CD4-positive, CD25-positive, alpha-beta regulatory T cell (primary cell): ENCODE data around the gene TUBB2B. TPM values are rescaled to one million over a fixed set of nuclear protein-coding genes. Genes with fewer than 3 reads are reported as not detected.
"Not testable (repeated sequence)": the region's sequence is repeated elsewhere in the genome, so short reads cannot be mapped to it uniquely, and the experiment has no call there.

Source experiments
- ATAC-seq, 2 donors: fragments of 150-1000 bp; cut with Tn5 transposase; one replicate each; pipeline ENCODE4 v1.10.0; 2021; ENCODE audit warnings: low read depth in 2 of 2, moderate number of reproducible peaks in 2 of 2, moderate library complexity in 1 of 2
- DNase-seq, 3 donors: peaks; one replicate each; pipeline versions ENCODE4 v3.0.0 to v3.0.0-alpha.2; 2012 to 2022; ENCODE audit warnings: mixed read lengths in 1 of 3
- H3K27ac ChIP-seq: one replicate; pipeline ENCODE4 v1.7.0; 2013; ENCODE audit warnings: mild to moderate bottlenecking, low read length; ENCODE audit not compliant: insufficient read depth, poor library complexity, severe bottlenecking
- H3K27me3 ChIP-seq: one replicate; pipeline ENCODE4 v1.7.0; 2013; ENCODE audit warnings: low read length; ENCODE audit not compliant: control insufficient read depth, insufficient read depth
- H3K36me3 ChIP-seq: one replicate; pipeline ENCODE4 v1.7.0; 2013; ENCODE audit warnings: mild to moderate bottlenecking, low read length, moderate library complexity; ENCODE audit not compliant: control insufficient read depth, insufficient read depth
- H3K4me1 ChIP-seq: 2 replicates; pipeline ENCODE4 v1.7.0; 2013; ENCODE audit warnings: mild to moderate bottlenecking, low read length; ENCODE audit not compliant: insufficient read depth, control insufficient read depth, poor library complexity, severe bottlenecking
- H3K4me3 ChIP-seq: one replicate; pipeline ENCODE4 v1.7.0; 2013; ENCODE audit warnings: low read depth, mild to moderate bottlenecking, low read length, moderate library complexity
- H3K9me3 ChIP-seq, 2 experiments: 1 replicate in 1 of 2; 2 replicates in 1 of 2; pipeline ENCODE4 v1.7.0; 2013; ENCODE audit warnings: low read length in 2 of 2, mild to moderate bottlenecking in 1 of 2, moderate library complexity in 1 of 2; ENCODE audit not compliant: control insufficient read depth in 2 of 2
- H3K27ac Mint-ChIP-seq, 3 donors: one replicate each; pipeline ENCODE4 v1.8.0; 2020 to 2022; ENCODE audit warnings: mild to moderate bottlenecking in 3 of 3, mixed read lengths in 3 of 3, moderate library complexity in 2 of 3
- H3K27me3 Mint-ChIP-seq: one replicate; pipeline ENCODE4 v1.8.0; 2022; ENCODE audit warnings: mild to moderate bottlenecking, mixed read lengths
- H3K36me3 Mint-ChIP-seq: one replicate; pipeline ENCODE4 v1.8.0; 2020; ENCODE audit warnings: mixed read lengths
- H3K4me1 Mint-ChIP-seq, 4 donors: one replicate each; pipeline ENCODE4 v1.8.0; 2020 to 2022; ENCODE audit warnings: mixed read lengths in 4 of 4, mild to moderate bottlenecking in 1 of 4
- H3K4me3 Mint-ChIP-seq, 4 donors: one replicate each; pipeline ENCODE4 v1.8.0; 2020 to 2022; ENCODE audit warnings: mild to moderate bottlenecking in 4 of 4, mixed read lengths in 4 of 4, moderate library complexity in 3 of 4
- H3K9me3 Mint-ChIP-seq, 7 donors: one replicate each; pipeline ENCODE4 v1.8.0; 2020 to 2022; ENCODE audit warnings: mixed read lengths in 7 of 7, mild to moderate bottlenecking in 3 of 7, moderate library complexity in 2 of 7
- polyA plus RNA-seq, 4 donors: library from polyadenylated mRNA; unstranded; fragments of 300-500 nt; fragmentation: Illumina TruSeq; gene quantifications; one replicate each; pipeline ENCODE4 v1.2.3, GENCODE V29; 2021
- total RNA-seq: library from RNA; stranded (reverse); gene quantifications from one replicate; pipeline ENCODE4 v1.2.3, GENCODE V29; 2022

The TUBB2B gene
- total and polyA plus RNA-seq, 5 donors from 2014 or later: 0.09 to 0.91 (median 0.10) TPM; not detected in 1

DNA sequence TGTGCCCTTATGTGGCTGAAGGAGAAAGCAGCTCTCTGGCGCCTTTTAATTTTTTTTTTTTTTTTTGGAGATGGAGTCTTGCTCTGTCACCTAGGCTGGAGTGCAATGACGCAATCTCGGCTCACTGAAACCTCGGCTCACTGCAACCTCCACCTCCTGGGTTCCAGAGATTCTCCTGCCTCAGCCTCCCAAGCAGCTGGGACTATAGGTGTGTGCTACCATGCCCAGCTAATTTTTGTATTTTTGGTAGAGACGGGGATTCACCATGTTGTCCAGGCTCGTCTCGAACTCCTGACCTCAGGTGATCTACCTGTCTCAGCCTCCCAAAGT lies 17.3 kb upstream of the TUBB2B start:
- not testable (repeated sequence) for H3K4me1 Mint-ChIP-seq, H3K9me3 Mint-ChIP-seq, H3K9me3 ChIP-seq, ATAC-seq, H3K4me3 Mint-ChIP-seq, H3K27me3 ChIP-seq, H3K36me3 Mint-ChIP-seq, H3K4me1 ChIP-seq, H3K27ac ChIP-seq, H3K36me3 ChIP-seq, DNase-seq, H3K27ac Mint-ChIP-seq, H3K4me3 ChIP-seq
- H3K27me3 Mint-ChIP-seq: peaks cover 45% of the 10 kb centered on the region

GRCh38 chr6:3244003-3244831 lies 16.8 kb upstream of the TUBB2B start:
- Histone ChIP-seq H3K27ac (no peak overlapping the region), H3K4me3 (no peak overlapping the region), H3K36me3 (no peaks in the 10 kb centered on the region), H3K27me3 (peaks cover 6% of the 10 kb centered on the region), H3K4me1 (no peaks in the 10 kb centered on the region), H3K9me3 (no peaks in the 10 kb centered on the region)
- Mint-ChIP-seq H3K36me3 (no peaks in the 10 kb centered on the region), H3K27ac (no peak overlapping the region), H3K9me3 (peaks cover 0 to 1% (median 0%) of the 10 kb centered on the region in 7 donors), H3K27me3 (peaks cover 41% of the 10 kb centered on the region), H3K4me3 (no peak overlapping the region), H3K4me1 (no peaks in the 10 kb centered on the region)
- ATAC-seq (no peak), DNase-seq (no peak)

GRCh38 chr6:3242768-3243167 lies 15.3 kb upstream of the TUBB2B start:
- Mint-ChIP-seq H3K4me1 (no peaks in the 10 kb centered on the region), H3K27me3 (peaks cover 45% of the 10 kb centered on the region), H3K27ac (no peak overlapping the region), H3K4me3 (no peak overlapping the region), H3K36me3 (no peaks in the 10 kb centered on the region), H3K9me3 (peaks cover 0 to 1% (median 0%) of the 10 kb centered on the region in 7 donors)
- Histone ChIP-seq H3K27ac (no peak overlapping the region), H3K9me3 (no peaks in the 10 kb centered on the region), H3K36me3 (no peaks in the 10 kb centered on the region), H3K4me3 (no peak overlapping the region), H3K4me1 (no peaks in the 10 kb centered on the region), H3K27me3 (peaks cover 4% of the 10 kb centered on the region)
- ATAC-seq (no peak), DNase-seq (no peak)

GRCh38 chr6:3241745-3242144 lies 14.3 kb upstream of the TUBB2B start:
- DNase-seq, ATAC-seq: not testable (repeated sequence)
- peaks cover 46% of the 10 kb centered on the region for H3K27me3 Mint-ChIP-seq

GRCh38 chr6:3240595-3240994 lies 13.1 kb upstream of the TUBB2B start:
- Histone ChIP-seq H3K27me3 (peaks cover 12% of the 10 kb centered on the region), H3K36me3 (no peaks in the 10 kb centered on the region), H3K4me3 (no peak overlapping the region), H3K9me3 (no peaks in the 10 kb centered on the region), H3K27ac (no peak overlapping the region), H3K4me1 (no peaks in the 10 kb centered on the region)
- no peak overlapping the region for H3K27ac Mint-ChIP-seq
- ATAC-seq (no peak), DNase-seq (no peak)
- no peaks in the 10 kb centered on the region for H3K36me3 Mint-ChIP-seq
- H3K4me1 Mint-ChIP-seq: no peaks in the 10 kb centered on the region
- peaks cover 56% of the 10 kb centered on the region for H3K27me3 Mint-ChIP-seq
- H3K9me3 Mint-ChIP-seq: peaks cover 0 to 1% (median 0%) of the 10 kb centered on the region in 7 donors
- H3K4me3 Mint-ChIP-seq: no peak overlapping the region

More at GRCh38 chr6:3241745-3242144, 14.3 kb upstream of the TUBB2B start:
- H3K9me3 Mint-ChIP-seq, H3K36me3 ChIP-seq, H3K27me3 ChIP-seq, H3K36me3 Mint-ChIP-seq, H3K4me3 Mint-ChIP-seq, H3K4me3 ChIP-seq, H3K4me1 ChIP-seq, H3K9me3 ChIP-seq, H3K27ac Mint-ChIP-seq, H3K27ac ChIP-seq, H3K4me1 Mint-ChIP-seq: not testable (repeated sequence)

- Histone ChIP-seq H3K4me3 (no peak overlapping the region), H3K27me3 (peaks cover 19% of the 10 kb centered on the region), H3K4me1 (no peaks in the 10 kb centered on the region), H3K27ac (no peak overlapping the region), H3K36me3 (no peaks in the 10 kb centered on the region), H3K9me3 (no peaks in the 10 kb centered on the region)
- peaks cover 64% of the 10 kb centered on the region for H3K27me3 Mint-ChIP-seq
- ATAC-seq (no peak), DNase-seq (no peak)
- H3K27ac Mint-ChIP-seq: no peak overlapping the region
- peaks cover 0 to 1% (median 0%) of the 10 kb centered on the region in 7 donors for H3K9me3 Mint-ChIP-seq
- no peaks in the 10 kb centered on the region for H3K36me3 Mint-ChIP-seq
- no peaks in the 10 kb centered on the region for H3K4me1 Mint-ChIP-seq
- H3K4me3 Mint-ChIP-seq: no peak overlapping the region
Observed at GRCh38 chr6:3239110-3239830, 11.8 kb upstream of the TUBB2B start.

GRCh38 chr6:3237761-3238662 lies 10.6 kb upstream of the TUBB2B start:
- Mint-ChIP-seq H3K27ac (no peak overlapping the region), H3K9me3 (peaks cover 0 to 3% (median 0%) of the 10 kb centered on the region in 7 donors), H3K4me1 (no peaks in the 10 kb centered on the region), H3K4me3 (no peak overlapping the region), H3K36me3 (no peaks in the 10 kb centered on the region), H3K27me3 (peaks cover 71% of the 10 kb centered on the region)
- ATAC-seq (no peak), DNase-seq (no peak)
- no peak overlapping the region for H3K27ac ChIP-seq
- no peaks in the 10 kb centered on the region for H3K4me1 ChIP-seq
- H3K36me3 ChIP-seq: no peaks in the 10 kb centered on the region
- H3K9me3 ChIP-seq: no peaks in the 10 kb centered on the region
- H3K27me3 ChIP-seq: peaks cover 28% of the 10 kb centered on the region
- no peak overlapping the region for H3K4me3 ChIP-seq
